Measurements from ENCODE around the gene CYP4A11. TPM values are rescaled to one million over a fixed set of nuclear protein-coding genes. Genes with fewer than 3 reads are reported as not detected.
"Not testable (repeated sequence)": the region's sequence is repeated elsewhere in the genome, so short reads cannot be mapped to it uniquely, and the experiment has no call there.

The CYP4A11 gene
- total RNA-seq, 2 donors from 2014 or later = 0.24 to 0.62 TPM

DNA sequence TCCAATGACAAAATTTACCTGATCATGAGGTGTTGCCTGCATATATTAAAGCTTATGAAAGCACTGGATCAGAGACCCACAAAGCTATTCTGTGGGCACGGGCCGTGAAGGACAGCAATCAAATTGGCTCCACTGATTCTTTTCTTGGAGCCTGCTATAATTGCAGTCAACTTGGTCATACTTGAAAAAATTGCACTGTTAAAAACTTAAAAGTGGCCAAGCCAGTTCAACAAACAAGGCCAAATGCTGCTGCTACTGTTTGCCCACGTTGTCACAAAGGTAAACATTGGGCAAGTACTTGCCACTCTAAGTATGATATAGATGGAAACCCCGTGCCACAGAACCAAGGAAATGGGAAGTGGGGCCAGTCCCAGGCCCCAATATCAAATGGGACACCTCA lies 37.8 kb downstream of the CYP4A11 start:
- Mint-ChIP-seq H3K9me3 (peaks cover 42% of the 10 kb centered on the region), H3K4me3 (no peak overlapping the region), H3K27me3 (ENCODE audit: insufficient read depth) (peaks cover 16% of the 10 kb centered on the region), H3K4me1 (no peaks in the 10 kb centered on the region), H3K27ac (no peak overlapping the region), H3K36me3 (ENCODE audit: low read depth) (no peaks in the 10 kb centered on the region)
- no peak overlapping the region for H3K27ac ChIP-seq (ENCODE audit: low read depth, low read length)
- DNase-seq = no peak
- WGBS, 2 experiments (ENCODE audit: insufficient coverage in 1 of 2, insufficient read length in 1 of 2) = 89 to 92% methylated on average over 4 of the region's 4 CpGs
- TF ChIP-seq, protein P1, sequence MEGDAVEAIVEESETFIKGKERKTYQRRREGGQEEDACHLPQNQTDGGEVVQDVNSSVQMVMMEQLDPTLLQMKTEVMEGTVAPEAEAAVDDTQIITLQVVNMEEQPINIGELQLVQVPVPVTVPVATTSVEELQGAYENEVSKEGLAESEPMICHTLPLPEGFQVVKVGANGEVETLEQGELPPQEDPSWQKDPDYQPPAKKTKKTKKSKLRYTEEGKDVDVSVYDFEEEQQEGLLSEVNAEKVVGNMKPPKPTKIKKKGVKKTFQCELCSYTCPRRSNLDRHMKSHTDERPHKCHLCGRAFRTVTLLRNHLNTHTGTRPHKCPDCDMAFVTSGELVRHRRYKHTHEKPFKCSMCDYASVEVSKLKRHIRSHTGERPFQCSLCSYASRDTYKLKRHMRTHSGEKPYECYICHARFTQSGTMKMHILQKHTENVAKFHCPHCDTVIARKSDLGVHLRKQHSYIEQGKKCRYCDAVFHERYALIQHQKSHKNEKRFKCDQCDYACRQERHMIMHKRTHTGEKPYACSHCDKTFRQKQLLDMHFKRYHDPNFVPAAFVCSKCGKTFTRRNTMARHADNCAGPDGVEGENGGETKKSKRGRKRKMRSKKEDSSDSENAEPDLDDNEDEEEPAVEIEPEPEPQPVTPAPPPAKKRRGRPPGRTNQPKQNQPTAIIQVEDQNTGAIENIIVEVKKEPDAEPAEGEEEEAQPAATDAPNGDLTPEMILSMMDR (conservative IDR thresholded peaks at IDR 0.05) = no peak
- no peak overlapping the region for H3K9ac ChIP-seq (ENCODE audit: extremely low read depth, low read length, poor library complexity, severe bottlenecking)
- no peaks in the 10 kb centered on the region for H3K27me3 ChIP-seq (ENCODE audit: control insufficient read depth, insufficient read depth, low read length, poor library complexity, severe bottlenecking)
- H3K4me3 ChIP-seq (ENCODE audit: low read length) = no peak overlapping the region
- H3K9me3 ChIP-seq (ENCODE audit: control insufficient read depth, low read length) = peaks cover 30% of the 10 kb centered on the region
- no peaks in the 10 kb centered on the region for H3K4me1 ChIP-seq (ENCODE audit: control insufficient read depth, insufficient read depth, low read length)
- no peaks in the 10 kb centered on the region for H3K36me3 ChIP-seq (ENCODE audit: control insufficient read depth, insufficient read depth, low read length)

DNA sequence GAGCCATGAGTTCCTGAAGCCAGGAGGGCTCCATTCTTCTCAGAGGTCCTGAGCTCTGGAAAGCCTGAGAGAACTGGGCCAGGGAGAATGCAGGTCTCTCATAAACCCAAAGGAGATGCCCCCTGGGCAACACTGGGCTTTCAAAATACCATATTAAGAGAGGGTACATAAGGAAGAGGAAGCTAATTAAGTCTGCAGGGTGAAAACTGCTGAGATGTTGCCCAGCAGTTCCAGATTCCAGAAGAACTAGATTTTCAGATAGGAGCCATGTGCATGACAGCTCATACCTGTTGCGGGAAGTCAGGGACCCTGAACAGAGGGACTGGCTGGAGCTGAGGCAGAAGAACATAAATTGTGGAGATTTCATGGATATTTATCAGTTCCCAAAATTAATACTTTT lies 40.9 kb downstream of the CYP4A11 start:
- Histone ChIP-seq H3K4me1 (ENCODE audit: control insufficient read depth, insufficient read depth, low read length) (no peaks in the 10 kb centered on the region), H3K9ac (ENCODE audit: extremely low read depth, low read length, poor library complexity, severe bottlenecking) (no peak overlapping the region), H3K27ac (ENCODE audit: low read depth, low read length) (no peak overlapping the region), H3K9me3 (ENCODE audit: control insufficient read depth, low read length) (peaks cover 20% of the 10 kb centered on the region), H3K27me3 (ENCODE audit: control insufficient read depth, insufficient read depth, low read length, poor library complexity, severe bottlenecking) (no peaks in the 10 kb centered on the region), H3K36me3 (ENCODE audit: control insufficient read depth, insufficient read depth, low read length) (no peaks in the 10 kb centered on the region), H3K4me3 (ENCODE audit: low read length) (no peak overlapping the region)
- no peak for DNase-seq
- TF ChIP-seq, protein P1 (conservative IDR thresholded peaks at IDR 0.05) = no peak
- H3K4me1 Mint-ChIP-seq = no peaks in the 10 kb centered on the region
- H3K27me3 Mint-ChIP-seq (ENCODE audit: insufficient read depth) = peaks cover 25% of the 10 kb centered on the region
- 90% methylated on average over 1 of the region's 1 CpG; no CpG with 5 or more reads in 1 of the 2 experiments for WGBS, 2 experiments (ENCODE audit: insufficient coverage in 1 of 2, insufficient read length in 1 of 2)
- no peak overlapping the region for H3K27ac Mint-ChIP-seq
- no peaks in the 10 kb centered on the region for H3K36me3 Mint-ChIP-seq (ENCODE audit: low read depth)
- no peak overlapping the region for H3K4me3 Mint-ChIP-seq
- H3K9me3 Mint-ChIP-seq = peaks cover 28% of the 10 kb centered on the region

GRCh38 chr1:46881656-46882055 lies 59.6 kb downstream of the CYP4A11 start:
- not testable (repeated sequence) for H3K4me3 Mint-ChIP-seq

More at GRCh38 chr1:46881656-46882055, 59.6 kb downstream of the CYP4A11 start:
- not testable (repeated sequence) for H3K4me1 ChIP-seq (ENCODE audit: control insufficient read depth, insufficient read depth, low read length); H3K9me3 ChIP-seq (ENCODE audit: control insufficient read depth, low read length); H3K9me3 Mint-ChIP-seq; H3K27ac Mint-ChIP-seq; H3K27ac ChIP-seq (ENCODE audit: low read depth, low read length); H3K27me3 ChIP-seq (ENCODE audit: control insufficient read depth, insufficient read depth, low read length, poor library complexity, severe bottlenecking); H3K4me3 ChIP-seq (ENCODE audit: low read length); H3K4me1 Mint-ChIP-seq; H3K36me3 Mint-ChIP-seq (ENCODE audit: low read depth); DNase-seq; H3K9ac ChIP-seq (ENCODE audit: extremely low read depth, low read length, poor library complexity, severe bottlenecking); H3K36me3 ChIP-seq (ENCODE audit: control insufficient read depth, insufficient read depth, low read length)
- peaks cover 10% of the 10 kb centered on the region for H3K27me3 Mint-ChIP-seq (ENCODE audit: insufficient read depth)
- WGBS, 2 experiments (ENCODE audit: insufficient coverage in 1 of 2, insufficient read length in 1 of 2) = 89 to 91% methylated on average over 2 to 3 of the region's 3 CpGs

Other genes starting within 250 kb of the CYP4A11 start
- gene EFCAB14, start 222.4 kb downstream of the CYP4A11 start, total RNA-seq = 10 to 100 TPM; 82.7 to 83.4 TPM
- 1 to 10 TPM in 1 of 2 donors, under 1 TPM in 1; 0.92 to 2.0 TPM for gene CYP4B1, start 142.4 kb downstream of the CYP4A11 start, total RNA-seq
- gene CYP4X1, start 82.2 kb upstream of the CYP4A11 start, total RNA-seq = 10 to 100 TPM in 1 of 2 donors, 1 to 10 TPM in 1; 8.8 to 12.9 TPM
- gene CYP4Z1, start 125.8 kb upstream of the CYP4A11 start, total RNA-seq = under 1 TPM; 0.20 to 0.31 TPM
- under 1 TPM in 1 of 2 donors, not detected in 1; 0.35 TPM for gene CYP4A22, start 196.0 kb upstream of the CYP4A11 start, total RNA-seq
- gene PDZK1IP1, start 248.6 kb upstream of the CYP4A11 start, total RNA-seq = not detected